Thyroid gland (tissue), 4 donors: Measurements from ENCODE around the gene CDH4. TPM values are rescaled to one million over a fixed set of nuclear protein-coding genes. Genes with fewer than 3 reads are reported as not detected.

Experiments used
- DNase-seq, 2 donors: peaks; one replicate each; pipeline ENCODE4 v3.0.0-alpha.2; 2019
- H3K27ac ChIP-seq, 3 donors: fragments of 200-600 bp; sonication (generic); 1 replicate in 2 of 3; 2 replicates in 1 of 3; pipeline ENCODE4 v1.5.1; 2016 to 2019; ENCODE audit warnings: mild to moderate bottlenecking in 1 of 3, moderate library complexity in 1 of 3
- H3K27me3 ChIP-seq: fragments of 200-600 bp; sonication (generic); one replicate; pipeline ENCODE4 v1.5.1; 2019
- H3K36me3 ChIP-seq, 2 donors: fragments of 200-600 bp; sonication (generic); one replicate each; pipeline ENCODE4 v1.5.1; 2016 to 2019
- H3K4me1 ChIP-seq, 2 donors: fragments of 200-600 bp; sonication (generic); one replicate each; pipeline ENCODE4 v1.5.1; 2017 to 2019
- H3K4me3 ChIP-seq, 3 donors: fragments of 200-600 bp; sonication (generic); replicated peaks in 1 of 3; 1 replicate in 2 of 3; 2 replicates in 1 of 3; pipeline ENCODE4 v1.5.1; 2016; ENCODE audit warnings: mild to moderate bottlenecking in 1 of 3
- H3K9me3 ChIP-seq: fragments of 200-600 bp; sonication (generic); one replicate; pipeline ENCODE4 v1.5.1; 2017
- POLR2A ChIP-seq, 2 donors: fragments of 450-650 bp; IDR thresholded peaks; one replicate each; pipeline ENCODE4 v1.6.1; 2017; ENCODE audit warnings: antibody characterized with exemption in 2 of 2, mild to moderate bottlenecking in 2 of 2, moderate library complexity in 1 of 2
- WGBS, 2 donors: methylation state at CpG; one replicate each; pipeline ENCODE4 v1.1.5; 2017; 5-methylcytosine and 5-hydroxymethylcytosine counted together
- intact Hi-C: fragments of 100-400 bp; cut with DNase I; formaldehyde crosslinking; loops from one replicate; pipeline ENCODE4 v1.15.1; 2023
- total RNA-seq, 4 donors: library from RNA; depleted of rRNA; stranded (reverse); fragments of >200 nt; gene quantifications; one replicate each; pipeline ENCODE4 v1.2.3, GENCODE V29; 2016
- TF ChIP-seq, protein P1 (sequence below), 6 experiments: fragments of 200-600 bp in 3 of 6; fragments of 450-650 bp in 3 of 6; sonication (generic) in 3 of 6; IDR thresholded peaks; one replicate each; pipeline ENCODE4 v1.5.1; 2016 to 2019; ENCODE audit warnings: antibody characterized with exemption in 6 of 6, mild to moderate bottlenecking in 2 of 6, inconsistent platforms in 1 of 6, moderate library complexity in 1 of 6

The CDH4 gene
- total RNA-seq, 4 donors from 2014 or later: 0.22 to 0.29 (median 0.29) TPM; not detected in 1

DNA sequence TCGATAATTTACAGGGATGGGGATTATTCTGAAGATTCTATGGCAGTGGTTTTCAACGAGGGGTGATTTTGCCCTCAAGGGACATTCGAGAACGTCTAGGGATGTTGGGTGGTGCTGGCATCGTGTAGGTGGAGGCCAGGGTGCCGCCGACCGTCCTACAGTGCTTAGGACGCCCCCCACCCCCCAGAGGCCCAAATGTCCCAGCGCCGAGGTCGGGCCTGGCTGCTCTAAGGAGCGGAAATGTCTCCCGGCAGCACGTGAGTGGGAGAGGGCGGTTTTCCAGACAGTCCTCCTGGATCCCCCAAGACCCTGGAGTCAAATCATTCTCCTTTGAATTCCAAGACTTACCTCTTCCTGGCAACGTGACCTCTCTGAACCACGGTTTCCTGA is 101.9 kb downstream of the CDH4 start:
- Histone ChIP-seq H3K36me3 (no peaks in the 10 kb centered on the region), H3K27ac (no peak overlapping the region), H3K4me1 (no peaks in the 10 kb centered on the region), H3K27me3 (no peaks in the 10 kb centered on the region), H3K9me3 (no peaks in the 10 kb centered on the region), H3K4me3 (no peak overlapping the region)
- TF ChIP-seq, protein P1, sequence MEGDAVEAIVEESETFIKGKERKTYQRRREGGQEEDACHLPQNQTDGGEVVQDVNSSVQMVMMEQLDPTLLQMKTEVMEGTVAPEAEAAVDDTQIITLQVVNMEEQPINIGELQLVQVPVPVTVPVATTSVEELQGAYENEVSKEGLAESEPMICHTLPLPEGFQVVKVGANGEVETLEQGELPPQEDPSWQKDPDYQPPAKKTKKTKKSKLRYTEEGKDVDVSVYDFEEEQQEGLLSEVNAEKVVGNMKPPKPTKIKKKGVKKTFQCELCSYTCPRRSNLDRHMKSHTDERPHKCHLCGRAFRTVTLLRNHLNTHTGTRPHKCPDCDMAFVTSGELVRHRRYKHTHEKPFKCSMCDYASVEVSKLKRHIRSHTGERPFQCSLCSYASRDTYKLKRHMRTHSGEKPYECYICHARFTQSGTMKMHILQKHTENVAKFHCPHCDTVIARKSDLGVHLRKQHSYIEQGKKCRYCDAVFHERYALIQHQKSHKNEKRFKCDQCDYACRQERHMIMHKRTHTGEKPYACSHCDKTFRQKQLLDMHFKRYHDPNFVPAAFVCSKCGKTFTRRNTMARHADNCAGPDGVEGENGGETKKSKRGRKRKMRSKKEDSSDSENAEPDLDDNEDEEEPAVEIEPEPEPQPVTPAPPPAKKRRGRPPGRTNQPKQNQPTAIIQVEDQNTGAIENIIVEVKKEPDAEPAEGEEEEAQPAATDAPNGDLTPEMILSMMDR (IDR thresholded peaks at IDR 0.05): no peak
- no peak for TF ChIP-seq POLR2A (IDR thresholded peaks at IDR 0.05)
- intact Hi-C loops: no loop called here
- no peak for DNase-seq
- WGBS, 2 donors: 49 to 50% methylated on average over 18 of the region's 18 CpGs

DNA sequence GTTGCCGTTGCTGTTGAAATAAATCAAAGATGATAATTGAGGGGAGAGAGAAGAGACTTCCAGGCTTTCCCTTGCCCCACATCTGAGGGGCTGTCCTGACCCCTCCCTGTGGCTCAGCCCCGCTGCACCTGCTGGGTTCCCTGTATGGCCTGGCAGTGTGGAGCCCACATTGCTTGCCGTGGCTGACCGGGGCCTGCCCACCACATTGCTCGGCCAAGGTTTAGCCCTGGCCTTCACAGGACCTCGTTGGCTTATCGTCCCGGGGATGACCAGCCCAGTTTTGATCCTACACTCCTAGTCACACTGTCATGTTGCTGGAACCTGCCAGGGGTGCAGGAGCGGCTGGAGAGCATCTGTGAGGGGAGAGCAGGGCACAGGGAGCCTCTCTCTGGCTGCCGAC is 102.4 kb downstream of the CDH4 start:
- Histone ChIP-seq H3K27ac (no peak overlapping the region), H3K36me3 (no peaks in the 10 kb centered on the region), H3K27me3 (no peaks in the 10 kb centered on the region), H3K4me3 (no peak overlapping the region), H3K9me3 (no peaks in the 10 kb centered on the region), H3K4me1 (no peaks in the 10 kb centered on the region)
- DNase-seq: no peak
- intact Hi-C loops: no loop called here
- TF ChIP-seq POLR2A (IDR thresholded peaks at IDR 0.05): no peak
- TF ChIP-seq, protein P1 (IDR thresholded peaks at IDR 0.05): no peak
- WGBS, 2 donors: 38 to 48% methylated on average over 3 to 5 of the region's 10 CpGs

DNA sequence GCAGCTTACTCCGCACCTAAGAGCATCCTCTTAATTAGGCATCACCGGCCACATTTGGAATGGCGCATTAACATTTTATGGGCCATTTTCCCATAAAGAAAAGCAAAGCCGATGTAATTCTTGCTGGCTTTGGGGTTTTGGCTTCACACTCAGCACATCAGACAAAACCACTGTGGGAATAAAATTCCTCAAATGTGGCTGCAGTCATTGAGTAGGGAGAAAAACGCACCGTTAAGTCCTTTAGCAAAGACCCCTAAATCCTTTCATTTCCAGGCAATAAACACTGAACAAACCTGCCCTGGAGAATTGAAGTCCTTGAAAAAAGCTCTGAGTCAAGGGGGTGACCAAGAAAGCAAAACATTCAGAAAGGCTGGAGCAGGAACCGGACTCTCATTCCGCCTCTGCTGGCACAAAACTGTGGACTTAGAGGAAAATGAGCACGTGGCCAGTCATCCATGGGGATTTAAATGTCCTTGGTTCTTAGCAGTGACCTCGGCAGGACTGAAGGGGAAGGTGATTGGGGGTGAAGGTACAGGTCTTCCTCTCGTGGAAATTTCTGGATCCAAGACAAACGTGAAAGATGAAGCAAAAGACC is 102.9 kb downstream of the CDH4 start:
- Histone ChIP-seq H3K4me1 (no peaks in the 10 kb centered on the region), H3K27ac (no peak overlapping the region), H3K9me3 (no peaks in the 10 kb centered on the region), H3K27me3 (no peaks in the 10 kb centered on the region), H3K36me3 (no peaks in the 10 kb centered on the region), H3K4me3 (no peak overlapping the region)
- intact Hi-C loops: no loop called here
- WGBS, 2 donors: 39% methylated on average over 12 of the region's 12 CpGs
- TF ChIP-seq, protein P1 (IDR thresholded peaks at IDR 0.05): no peak
- TF ChIP-seq POLR2A (IDR thresholded peaks at IDR 0.05): no peak
- DNase-seq: peak; percentile 12 to 22

DNA sequence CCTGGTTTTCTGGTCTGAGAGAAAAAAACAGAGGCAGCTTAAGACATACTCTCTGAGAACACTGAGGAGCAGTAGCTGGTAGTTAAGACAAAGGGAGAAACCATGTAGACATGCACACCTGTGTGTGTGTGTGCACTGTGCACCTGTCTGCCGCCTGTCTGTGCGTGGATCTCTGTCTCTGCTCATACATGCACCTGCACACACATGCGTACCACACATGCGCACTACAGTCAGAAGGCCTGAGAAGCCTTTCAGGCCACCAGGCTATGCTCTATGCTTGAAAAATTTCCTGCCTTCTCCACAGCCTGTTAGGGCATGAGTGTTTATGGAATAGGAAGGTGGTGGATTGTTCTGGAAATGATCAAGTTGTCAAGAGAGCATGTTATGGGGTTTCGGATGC is 103.5 kb downstream of the CDH4 start:
- H3K36me3 ChIP-seq: no peaks in the 10 kb centered on the region
- H3K27me3 ChIP-seq: no peaks in the 10 kb centered on the region
- H3K27ac ChIP-seq: no peak overlapping the region
- H3K4me3 ChIP-seq: no peak overlapping the region
- H3K4me1 ChIP-seq: no peaks in the 10 kb centered on the region
- TF ChIP-seq POLR2A (IDR thresholded peaks at IDR 0.05): no peak
- TF ChIP-seq, protein P1 (IDR thresholded peaks at IDR 0.05): no peak
- intact Hi-C loops: no loop called here
- H3K9me3 ChIP-seq: no peaks in the 10 kb centered on the region
- WGBS, 2 donors: 86 to 98% methylated on average over 5 of the region's 5 CpGs
- DNase-seq: no peak

DNA sequence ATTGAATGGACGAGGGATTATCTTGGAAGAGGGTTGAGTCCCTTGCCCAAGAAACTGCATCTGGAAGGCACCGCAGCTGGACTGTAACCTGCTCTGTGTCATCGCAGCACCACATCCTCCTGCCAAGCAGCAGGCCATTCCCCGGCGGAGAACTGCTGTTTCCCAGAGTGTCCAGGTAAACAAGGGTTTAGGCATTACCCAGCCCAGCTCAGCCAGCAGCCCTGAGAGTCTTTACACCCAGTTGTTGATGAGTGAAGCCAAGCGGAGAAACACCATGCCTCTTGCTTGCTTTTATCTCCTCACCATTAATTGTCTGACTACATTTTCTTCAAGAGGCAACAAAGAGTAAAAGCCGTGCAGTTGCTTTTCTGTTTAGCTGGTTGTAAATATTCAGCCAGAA is 104.1 kb downstream of the CDH4 start:
- 45 to 57% methylated on average over 7 of the region's 7 CpGs for WGBS, 2 donors
- no peak overlapping the region for H3K27ac ChIP-seq
- no peak for DNase-seq
- TF ChIP-seq, protein P1 (IDR thresholded peaks at IDR 0.05): no peak
- no peak for TF ChIP-seq POLR2A (IDR thresholded peaks at IDR 0.05)
- no peak overlapping the region for H3K4me3 ChIP-seq
- H3K4me1 ChIP-seq: no peaks in the 10 kb centered on the region
- no peaks in the 10 kb centered on the region for H3K36me3 ChIP-seq
- intact Hi-C loops: no loop called here
- no peaks in the 10 kb centered on the region for H3K9me3 ChIP-seq
- no peaks in the 10 kb centered on the region for H3K27me3 ChIP-seq
